GM11168 (cell line): Measurements from ENCODE around the gene OXA1L.
"Not testable (repeated sequence)": the region's sequence is repeated elsewhere in the genome, so short reads cannot be mapped to it uniquely, and the experiment has no call there.

ENCODE experiments used
- in situ Hi-C: fragments of 300-500 bp; cut with MboI; formaldehyde crosslinking; loops from one replicate; pipeline ENCODE4 v1.12.0; 2022; ENCODE audit warnings: low sequenced_read_pairs; ENCODE audit not compliant: unreplicated experiment

Gene OXA1L

DNA sequence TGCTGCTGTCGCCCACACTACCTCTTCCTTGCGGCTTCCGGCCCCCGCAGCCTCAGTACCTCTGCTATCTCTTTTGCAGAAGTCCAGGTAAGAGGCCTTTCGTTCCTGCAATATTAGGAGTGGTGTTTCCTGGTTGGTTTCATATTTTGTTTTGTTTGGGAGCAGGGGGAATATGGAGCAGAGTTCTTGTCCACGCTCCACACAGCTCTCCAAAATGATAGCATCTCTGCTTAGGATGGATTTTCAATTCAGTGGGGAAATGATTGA lies 768 bp downstream of the OXA1L start:
- in situ Hi-C loops, result no loop called here

GRCh38 chr14:22768947-22769346 lies 2.5 kb downstream of the OXA1L start:
- in situ Hi-C loops, result no loop called here

- in situ Hi-C loops, result no loop called here
Measured at GRCh38 chr14:22769369-22769768, 2.9 kb downstream of the OXA1L start.

DNA sequence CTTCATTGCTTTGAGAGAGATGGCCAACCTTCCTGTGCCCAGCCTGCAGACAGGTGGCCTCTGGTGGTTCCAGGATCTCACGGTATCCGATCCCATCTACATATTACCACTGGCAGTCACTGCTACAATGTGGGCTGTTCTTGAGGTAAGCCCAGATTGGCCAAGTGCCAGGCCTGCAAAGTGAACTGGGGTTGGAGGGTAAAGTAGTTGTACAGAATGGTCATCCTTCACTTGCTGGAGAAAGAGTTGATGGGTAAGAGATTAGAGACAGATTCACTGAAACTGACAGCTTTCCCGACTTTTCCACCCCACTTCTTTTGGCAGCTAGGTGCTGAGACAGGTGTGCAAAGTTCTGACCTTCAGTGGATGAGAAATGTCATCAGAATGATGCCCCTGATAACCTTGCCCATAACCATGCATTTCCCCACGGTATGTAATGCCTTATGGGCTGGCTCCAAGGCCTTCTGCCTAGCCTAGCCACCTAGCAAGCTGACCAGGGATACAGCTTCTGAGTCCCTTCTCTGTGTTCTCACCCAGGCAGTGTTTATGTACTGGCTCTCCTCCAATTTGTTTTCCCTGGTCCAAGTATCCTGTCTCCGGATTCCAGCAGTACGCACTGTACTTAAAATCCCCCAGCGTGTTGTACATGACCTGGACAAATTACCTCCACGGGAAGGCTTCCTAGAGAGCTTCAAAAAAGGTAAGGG lies 4.1 kb downstream of the OXA1L start:
- in situ Hi-C loops, result no loop called here

DNA sequence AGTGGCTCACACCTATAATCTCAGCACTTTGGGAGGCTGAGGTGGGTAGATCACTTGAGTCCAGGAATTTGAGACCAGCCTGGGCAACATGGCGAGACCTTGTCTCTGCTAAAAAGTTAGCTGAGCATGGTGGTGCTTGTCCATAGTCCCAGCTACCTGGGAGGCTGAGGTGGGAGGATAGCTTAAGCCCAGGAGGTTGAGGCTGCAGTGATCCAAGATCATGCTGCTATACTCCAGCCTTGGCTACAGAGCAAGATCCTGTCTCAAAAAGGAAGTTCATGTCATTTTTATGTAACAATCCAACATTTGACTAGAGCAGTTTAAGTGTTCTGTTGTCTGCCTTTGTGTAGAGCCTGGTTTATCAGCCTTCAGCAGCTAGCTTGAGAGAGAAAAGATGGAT lies 6.2 kb downstream of the OXA1L start:
- in situ Hi-C loops, result no loop called here

- in situ Hi-C loops, result no loop called here
Measured at GRCh38 chr14:22773162-22774010, 6.9 kb downstream of the OXA1L start.

GRCh38 chr14:22774011-22774706 lies 7.7 kb downstream of the OXA1L start:
- in situ Hi-C loops, result no loop called here

DNA sequence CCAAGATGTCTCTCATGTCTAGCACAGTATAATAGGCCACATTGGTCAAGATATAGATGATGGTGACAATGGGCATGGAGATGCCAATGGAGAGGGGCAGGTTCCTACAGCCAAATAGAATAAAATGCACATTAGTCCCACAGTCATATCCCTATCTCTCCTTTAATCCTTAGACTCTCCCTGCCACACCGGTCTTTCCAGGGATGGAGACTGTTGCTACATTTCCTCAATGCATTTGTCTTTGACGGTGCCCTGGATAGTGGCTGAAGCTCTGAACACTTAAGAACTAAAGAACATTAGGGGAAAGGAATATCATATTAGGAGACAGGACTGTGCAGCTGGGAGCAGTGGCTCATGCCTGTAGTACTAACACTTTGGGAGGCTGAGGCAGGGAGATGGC lies 9.7 kb downstream of the OXA1L start:
- in situ Hi-C loops, result loop anchor here (5.0 kb wide), 1 partner anchor 41 kb away; the partner anchor contains the start of gene SLC7A7

- in situ Hi-C loops, result loop anchor here (5.0 kb wide), 1 partner anchor 40 kb away; the partner anchor contains the start of gene SLC7A7
Measured at GRCh38 chr14:22776849-22777248, 10.4 kb downstream of the OXA1L start.

GRCh38 chr14:22778084-22778483 lies 11.6 kb downstream of the OXA1L start:
- in situ Hi-C loops, result loop anchor here (5.0 kb wide), 1 partner anchor 39 kb away; the partner anchor contains the start of gene SLC7A7

DNA sequence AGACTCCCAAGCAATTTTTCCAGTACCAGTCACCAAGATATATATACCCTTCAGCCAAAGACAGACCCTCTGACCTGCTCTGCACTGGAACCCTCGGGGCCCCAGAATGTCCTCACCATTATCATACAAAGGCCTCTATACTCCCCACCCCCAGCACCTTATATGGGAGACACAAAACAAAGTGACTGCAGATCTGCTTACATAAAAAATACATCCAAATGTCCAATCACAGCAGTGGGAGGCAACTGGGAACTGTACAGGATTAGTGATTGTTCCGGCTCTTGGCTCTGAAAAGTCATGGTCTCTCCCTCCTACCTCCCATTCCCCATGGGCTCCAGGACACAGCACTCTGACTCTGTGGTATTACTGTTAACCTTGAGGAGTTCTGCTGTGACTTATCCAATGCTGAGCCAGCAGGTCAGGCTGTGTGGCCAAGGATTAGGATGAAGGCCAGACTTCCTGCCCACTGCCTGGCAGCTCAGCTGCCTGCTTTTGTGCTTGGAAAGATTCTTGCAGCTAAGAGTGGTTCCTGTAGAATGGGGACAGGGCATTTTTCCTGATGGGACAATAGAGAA lies 13.7 kb downstream of the OXA1L start:
- in situ Hi-C loops, result no loop called here

- in situ Hi-C loops, result no loop called here
Measured at GRCh38 chr14:22780941-22781300, 14.4 kb downstream of the OXA1L start.

DNA sequence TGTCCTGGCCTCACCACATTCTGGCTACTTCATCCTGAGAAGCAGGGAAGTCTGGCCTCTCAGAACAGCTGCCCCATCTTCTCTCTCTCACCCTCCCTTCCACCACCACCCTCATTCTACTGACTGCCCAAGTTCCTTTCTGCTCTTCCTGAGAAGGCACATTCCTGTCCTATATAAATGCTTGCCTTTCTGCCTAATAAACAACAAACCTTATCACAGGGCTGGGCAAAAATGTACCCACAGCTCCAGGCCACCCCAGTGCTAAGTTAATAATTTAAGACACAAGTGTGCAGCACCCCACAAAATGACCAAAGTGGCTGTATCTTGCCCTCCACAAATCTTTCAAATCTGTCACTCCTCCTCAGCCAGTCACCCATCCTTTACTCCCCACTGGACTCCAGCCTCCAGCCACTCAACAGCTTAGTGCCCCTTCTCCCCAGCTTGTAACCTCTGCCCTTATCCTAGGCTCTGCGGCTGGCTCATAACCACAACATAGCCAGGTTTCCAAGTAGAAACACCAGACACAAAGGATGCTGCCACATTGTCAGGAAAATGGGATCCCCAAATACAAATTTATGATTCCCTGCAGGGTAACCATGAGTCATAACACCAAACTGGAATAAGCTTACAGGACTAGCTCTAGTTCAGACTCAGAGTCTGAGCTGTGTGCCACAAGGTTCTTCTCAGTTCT lies 15.0 kb downstream of the OXA1L start:
- in situ Hi-C loops, result no loop called here

DNA sequence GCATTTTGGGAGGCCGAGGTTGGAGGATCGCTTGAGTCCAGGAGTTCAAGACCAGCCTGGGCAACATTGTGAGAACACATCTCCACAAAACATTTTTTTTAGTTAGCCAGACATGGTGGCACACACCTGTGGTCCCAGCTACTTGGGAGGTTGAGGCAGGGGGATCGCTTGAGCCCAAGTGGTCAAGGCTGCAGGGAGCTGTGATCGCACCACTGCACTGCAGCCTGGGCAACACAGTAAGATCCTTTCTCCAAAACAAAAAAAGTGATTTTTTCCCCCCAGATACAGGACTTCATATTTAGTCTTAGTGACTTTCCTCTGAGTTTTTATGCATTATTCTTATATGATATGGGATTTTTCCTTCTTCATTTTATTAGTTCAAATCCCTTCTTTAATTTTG lies 20.2 kb downstream of the OXA1L start:
- in situ Hi-C loops, result no loop called here

DNA sequence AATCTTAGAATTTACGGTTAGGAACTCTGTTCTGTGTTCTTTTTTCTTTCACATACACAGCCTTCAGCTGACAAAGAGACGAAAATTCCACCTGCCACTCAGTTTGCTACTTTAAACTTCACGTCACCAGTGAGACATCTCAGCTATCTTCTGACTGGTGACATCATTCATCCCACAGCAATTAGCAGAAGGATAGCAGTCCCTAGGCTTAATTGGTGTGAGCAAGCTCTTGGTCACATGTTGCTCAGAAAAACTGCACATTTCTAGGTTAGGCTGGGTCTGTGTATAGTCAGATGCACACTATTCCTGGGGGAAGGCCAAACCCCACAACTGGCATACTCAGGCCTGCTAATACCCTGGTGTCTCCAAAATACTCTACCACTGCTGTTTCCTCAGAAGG lies 24.8 kb downstream of the OXA1L start:
- in situ Hi-C loops, result no loop called here

GRCh38 chr14:22792158-22792557 lies 25.7 kb downstream of the OXA1L start:
- in situ Hi-C loops, result no loop called here

DNA sequence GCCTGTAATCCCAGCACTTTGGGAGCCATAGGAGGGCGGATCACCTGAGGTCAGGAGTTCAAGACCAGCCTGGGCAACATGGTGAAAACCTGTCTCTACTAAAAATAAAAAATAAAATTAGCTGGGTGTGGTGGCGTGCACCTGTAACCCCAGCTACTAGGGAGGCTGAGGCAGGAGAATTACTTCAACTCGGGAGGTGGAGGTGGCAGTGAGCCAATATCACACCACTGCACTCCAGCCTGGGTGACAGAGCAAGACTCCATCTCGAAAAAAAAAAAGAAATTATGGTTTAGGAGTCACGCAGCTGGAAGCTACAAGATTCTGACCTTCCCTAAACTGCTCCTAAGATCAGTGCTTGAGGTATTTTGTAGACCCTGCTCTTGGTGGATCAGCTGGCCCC lies 27.1 kb downstream of the OXA1L start:
- in situ Hi-C loops, result not testable (repeated sequence)

GRCh38 chr14:22793976-22794375 lies 27.5 kb downstream of the OXA1L start:
- in situ Hi-C loops, result no loop called here

DNA sequence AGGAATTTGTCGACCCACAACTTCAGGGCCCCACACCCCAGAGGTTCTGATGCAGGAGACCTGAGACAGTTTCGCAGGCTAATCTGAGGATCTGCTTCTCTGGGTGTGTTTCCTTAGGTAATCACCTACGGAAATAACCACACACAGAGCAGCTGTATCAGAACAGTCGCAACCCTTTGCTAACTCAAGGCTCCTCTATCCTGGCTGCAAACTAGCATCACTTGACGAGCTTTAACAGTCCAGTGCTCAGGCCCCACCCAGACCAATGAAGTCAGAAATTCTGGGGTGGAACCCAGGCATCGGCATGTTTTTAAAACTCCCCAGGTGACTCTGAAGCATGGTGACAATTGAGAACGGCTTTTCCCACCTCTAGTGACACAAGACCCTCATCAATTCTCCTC lies 28.1 kb downstream of the OXA1L start:
- in situ Hi-C loops, result no loop called here

GRCh38 chr14:22796087-22796707 lies 29.7 kb downstream of the OXA1L start:
- in situ Hi-C loops, result no loop called here
